ENCODE results near the gene C3orf62. TPM values are rescaled to one million over a fixed set of nuclear protein-coding genes. Genes with fewer than 3 reads are reported as not detected.

Gene C3orf62
- total RNA-seq, 1 experiment from 2014 or later, result 5.9 TPM

GRCh38 chr3:49313896-49314688 lies 37.1 kb upstream of the C3orf62 start:
- peaks cover 17 to 20% of the 10 kb centered on the region in 2 experiments; a peak in 3 of 4 replicates for H3K36me3 ChIP-seq (ENCODE audit: control insufficient read depth in 1 of 2, insufficient read depth in 2 of 2, low read length in 2 of 2)
- no peak for DNase-seq (ENCODE audit: low read depth, low spot score)

More at GRCh38 chr3:49313896-49314688, 37.1 kb upstream of the C3orf62 start:
- Histone ChIP-seq H3K4me1 (ENCODE audit: control insufficient read depth in 1 of 2, insufficient read depth in 2 of 2, low read length in 2 of 2) (no peaks in the 10 kb centered on the region), H2AFZ (ENCODE audit: low read depth, low read length, poor library complexity, severe bottlenecking) (no peak overlapping the region), H3K9ac (ENCODE audit: low read length) (no peak overlapping the region), H3K9me3 (ENCODE audit: control insufficient read depth in 1 of 2, insufficient read depth in 1 of 2, low read depth in 1 of 2, low read length in 2 of 2) (no peaks in the 10 kb centered on the region), H3K27me3 (ENCODE audit: insufficient read depth, low read length) (no peaks in the 10 kb centered on the region), H3K4me2 (ENCODE audit: low read length) (no peak overlapping the region), H3K79me2 (ENCODE audit: insufficient read depth, low read length) (no peaks in the 10 kb centered on the region), H3K9me2 (ENCODE audit: insufficient read depth) (no peaks in the 10 kb centered on the region), H3K27ac (ENCODE audit: low read depth, low read length) (no peak overlapping the region), H4K20me1 (ENCODE audit: insufficient read depth) (no peaks in the 10 kb centered on the region), H3K4me3 (replicated peaks in 1 of 2; ENCODE audit: low read depth in 1 of 2, low read length in 2 of 2) (no peak overlapping the region)
- ChIA-PET RAD21 (ENCODE audit: low non-redundant PET in 1 of 2, low total read pairs in 2 of 2, uncharacterized antibody in 2 of 2, unreplicated experiment in 2 of 2) (no interaction called here), CTCF (no interaction called here), POLR2A (no interaction called here)
- no TSS peak for BruUV-seq (replicated peaks)
- ATAC-seq, result no peak
- intact Hi-C loops (cut with micrococcal nuclease), result no loop called here
- TF ChIP-seq, protein P1, sequence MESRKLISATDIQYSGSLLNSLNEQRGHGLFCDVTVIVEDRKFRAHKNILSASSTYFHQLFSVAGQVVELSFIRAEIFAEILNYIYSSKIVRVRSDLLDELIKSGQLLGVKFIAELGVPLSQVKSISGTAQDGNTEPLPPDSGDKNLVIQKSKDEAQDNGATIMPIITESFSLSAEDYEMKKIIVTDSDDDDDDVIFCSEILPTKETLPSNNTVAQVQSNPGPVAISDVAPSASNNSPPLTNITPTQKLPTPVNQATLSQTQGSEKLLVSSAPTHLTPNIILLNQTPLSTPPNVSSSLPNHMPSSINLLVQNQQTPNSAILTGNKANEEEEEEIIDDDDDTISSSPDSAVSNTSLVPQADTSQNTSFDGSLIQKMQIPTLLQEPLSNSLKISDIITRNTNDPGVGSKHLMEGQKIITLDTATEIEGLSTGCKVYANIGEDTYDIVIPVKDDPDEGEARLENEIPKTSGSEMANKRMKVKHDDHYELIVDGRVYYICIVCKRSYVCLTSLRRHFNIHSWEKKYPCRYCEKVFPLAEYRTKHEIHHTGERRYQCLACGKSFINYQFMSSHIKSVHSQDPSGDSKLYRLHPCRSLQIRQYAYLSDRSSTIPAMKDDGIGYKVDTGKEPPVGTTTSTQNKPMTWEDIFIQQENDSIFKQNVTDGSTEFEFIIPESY (IDR thresholded peaks at IDR 0.05; ENCODE audit: extremely low read depth, insufficient replicate concordance, low read length), result no peak
- TF ChIP-seq MAX (IDR thresholded peaks at IDR 0.05) (no peak), FOSL1 (IDR thresholded peaks at IDR 0.05; ENCODE audit: low read depth) (no peak), ZNF274 (IDR thresholded peaks at IDR 0.05; ENCODE audit: low read depth, low read length) (no peak), SP1 (IDR thresholded peaks at IDR 0.05; ENCODE audit: low read depth) (no peak), RAD21 (IDR thresholded peaks at IDR 0.05; ENCODE audit: low read depth) (no peak), EZH2phosphoT487 (IDR thresholded peaks at IDR 0.05; ENCODE audit: borderline replicate concordance) (no peak), CEBPB (IDR thresholded peaks at IDR 0.05; ENCODE audit: low read depth) (no peak)
- TF ChIP-seq, protein P2, sequence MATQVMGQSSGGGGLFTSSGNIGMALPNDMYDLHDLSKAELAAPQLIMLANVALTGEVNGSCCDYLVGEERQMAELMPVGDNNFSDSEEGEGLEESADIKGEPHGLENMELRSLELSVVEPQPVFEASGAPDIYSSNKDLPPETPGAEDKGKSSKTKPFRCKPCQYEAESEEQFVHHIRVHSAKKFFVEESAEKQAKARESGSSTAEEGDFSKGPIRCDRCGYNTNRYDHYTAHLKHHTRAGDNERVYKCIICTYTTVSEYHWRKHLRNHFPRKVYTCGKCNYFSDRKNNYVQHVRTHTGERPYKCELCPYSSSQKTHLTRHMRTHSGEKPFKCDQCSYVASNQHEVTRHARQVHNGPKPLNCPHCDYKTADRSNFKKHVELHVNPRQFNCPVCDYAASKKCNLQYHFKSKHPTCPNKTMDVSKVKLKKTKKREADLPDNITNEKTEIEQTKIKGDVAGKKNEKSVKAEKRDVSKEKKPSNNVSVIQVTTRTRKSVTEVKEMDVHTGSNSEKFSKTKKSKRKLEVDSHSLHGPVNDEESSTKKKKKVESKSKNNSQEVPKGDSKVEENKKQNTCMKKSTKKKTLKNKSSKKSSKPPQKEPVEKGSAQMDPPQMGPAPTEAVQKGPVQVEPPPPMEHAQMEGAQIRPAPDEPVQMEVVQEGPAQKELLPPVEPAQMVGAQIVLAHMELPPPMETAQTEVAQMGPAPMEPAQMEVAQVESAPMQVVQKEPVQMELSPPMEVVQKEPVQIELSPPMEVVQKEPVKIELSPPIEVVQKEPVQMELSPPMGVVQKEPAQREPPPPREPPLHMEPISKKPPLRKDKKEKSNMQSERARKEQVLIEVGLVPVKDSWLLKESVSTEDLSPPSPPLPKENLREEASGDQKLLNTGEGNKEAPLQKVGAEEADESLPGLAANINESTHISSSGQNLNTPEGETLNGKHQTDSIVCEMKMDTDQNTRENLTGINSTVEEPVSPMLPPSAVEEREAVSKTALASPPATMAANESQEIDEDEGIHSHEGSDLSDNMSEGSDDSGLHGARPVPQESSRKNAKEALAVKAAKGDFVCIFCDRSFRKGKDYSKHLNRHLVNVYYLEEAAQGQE (IDR thresholded peaks at IDR 0.05; ENCODE audit: low read depth), result no peak
